GM03348 (cell line): ENCODE results near the gene ERCC1.
A peak's percentile ranks its signal among the peaks of the same experiment; 100 is the strongest.
"Not testable (repeated sequence)": the region's sequence is repeated elsewhere in the genome, so short reads cannot be mapped to it uniquely, and the experiment has no call there.

Source experiments
- DNase-seq: peaks from one replicate; pipeline ENCODE4 v3.0.0; 2012; ENCODE audit warnings: low spot score

Gene ERCC1

GRCh38 chr19:45429896-45430295 is 6.2 kb upstream of the ERCC1 start:
- DNase-seq: not testable (repeated sequence)

- DNase-seq: peak; percentile 71
Measured at GRCh38 chr19:45428384-45429231, 4.9 kb upstream of the ERCC1 start.

GRCh38 chr19:45424191-45425058 is 708 bp upstream of the ERCC1 start:
- peak; percentile 89 for DNase-seq

GRCh38 chr19:45423033-45423588 is 606 bp downstream of the ERCC1 start:
- DNase-seq: no peak

- DNase-seq: no peak
Measured at GRCh38 chr19:45421947-45422498, 1.7 kb downstream of the ERCC1 start.

- no peak for DNase-seq
Measured at GRCh38 chr19:45420871-45421270, 2.8 kb downstream of the ERCC1 start.

- DNase-seq: no peak
Measured at GRCh38 chr19:45420356-45420755, 3.4 kb downstream of the ERCC1 start.

- no peak for DNase-seq
Measured at GRCh38 chr19:45419895-45420294, 3.8 kb downstream of the ERCC1 start.

GRCh38 chr19:45419396-45419795 is 4.3 kb downstream of the ERCC1 start:
- no peak for DNase-seq

- no peak for DNase-seq
Measured at GRCh38 chr19:45418802-45419201, 4.9 kb downstream of the ERCC1 start.

GRCh38 chr19:45417151-45417550 is 6.6 kb downstream of the ERCC1 start:
- DNase-seq: no peak

GRCh38 chr19:45414468-45414867 is 9.2 kb downstream of the ERCC1 start:
- no peak for DNase-seq

GRCh38 chr19:45413497-45413896 is 10.2 kb downstream of the ERCC1 start:
- no peak for DNase-seq

GRCh38 chr19:45410330-45410729 is 13.4 kb downstream of the ERCC1 start:
- not testable (repeated sequence) for DNase-seq

- no peak for DNase-seq
Measured at GRCh38 chr19:45409557-45409920, 14.2 kb downstream of the ERCC1 start.

- DNase-seq: no peak
Measured at GRCh38 chr19:45408830-45409556, 14.7 kb downstream of the ERCC1 start.

GRCh38 chr19:45408121-45408520 is 15.6 kb downstream of the ERCC1 start:
- no peak for DNase-seq

GRCh38 chr19:45407585-45407984 is 16.1 kb downstream of the ERCC1 start:
- DNase-seq: not testable (repeated sequence)

- no peak for DNase-seq
Measured at GRCh38 chr19:45407091-45407375, 16.7 kb downstream of the ERCC1 start.

GRCh38 chr19:45406226-45407090 is 17.3 kb downstream of the ERCC1 start, which contains the start of gene POLR1G:
Gene POLR1G (plus strand): TSS chr19:45406644. CDS start chr19:45406697, 53 bp downstream.
- DNase-seq: peak; percentile 90
